OCI-LY1 (cell line): ENCODE measurements around the gene GRK6.

Experiments used
- EZH2 ChIP-seq: fragments of 200-600 bp; sonication (generic), shearing (Covaris generic); IDR thresholded peaks from 2 replicates; pipeline ENCODE4 v1.8.0; 2017; ENCODE audit warnings: borderline replicate concordance, mixed run types, mild to moderate bottlenecking, antibody characterized with exemption, low read length, moderate library complexity, mixed read lengths
- TF ChIP-seq, protein P1 (sequence below): fragments of 200-600 bp; sonication (generic), shearing (Covaris generic); IDR thresholded peaks from 2 replicates; pipeline ENCODE4 v1.5.1; 2017; ENCODE audit warnings: mild to moderate bottlenecking, antibody characterized with exemption, low read length, moderate library complexity, mixed read lengths

DNA sequence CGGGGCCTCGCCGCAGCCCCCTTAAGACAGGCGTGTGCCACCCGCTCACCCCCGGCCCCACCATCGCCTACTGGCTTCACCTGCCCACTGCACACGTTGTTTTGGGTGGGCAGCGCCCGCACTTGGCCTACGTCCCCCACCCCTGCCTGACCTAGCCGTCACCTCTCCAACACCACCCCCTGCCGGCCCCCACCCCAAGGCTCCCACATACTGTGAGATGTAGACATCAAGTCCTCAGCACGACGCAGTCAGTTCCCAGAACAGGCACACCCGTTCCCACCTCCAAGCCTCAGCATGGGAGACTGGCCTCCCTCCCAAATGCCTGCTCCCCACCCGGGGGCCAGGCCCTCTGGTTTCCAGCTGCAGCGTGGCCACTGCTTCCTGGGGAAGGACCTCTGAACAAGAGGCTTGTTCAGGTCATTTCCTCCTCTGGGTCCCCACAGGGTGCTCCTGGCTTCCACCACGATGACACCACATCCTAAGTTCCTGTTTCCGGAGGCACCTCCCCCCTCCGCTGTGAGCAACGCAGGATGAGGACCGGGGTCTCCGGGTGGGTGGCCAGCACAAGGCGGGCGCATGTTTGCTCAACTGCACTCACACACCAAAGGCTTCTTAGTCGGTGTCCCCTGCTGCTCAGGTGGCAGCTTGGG lies 35.7 kb downstream of the GRK6 start:
- TF ChIP-seq, protein P1, sequence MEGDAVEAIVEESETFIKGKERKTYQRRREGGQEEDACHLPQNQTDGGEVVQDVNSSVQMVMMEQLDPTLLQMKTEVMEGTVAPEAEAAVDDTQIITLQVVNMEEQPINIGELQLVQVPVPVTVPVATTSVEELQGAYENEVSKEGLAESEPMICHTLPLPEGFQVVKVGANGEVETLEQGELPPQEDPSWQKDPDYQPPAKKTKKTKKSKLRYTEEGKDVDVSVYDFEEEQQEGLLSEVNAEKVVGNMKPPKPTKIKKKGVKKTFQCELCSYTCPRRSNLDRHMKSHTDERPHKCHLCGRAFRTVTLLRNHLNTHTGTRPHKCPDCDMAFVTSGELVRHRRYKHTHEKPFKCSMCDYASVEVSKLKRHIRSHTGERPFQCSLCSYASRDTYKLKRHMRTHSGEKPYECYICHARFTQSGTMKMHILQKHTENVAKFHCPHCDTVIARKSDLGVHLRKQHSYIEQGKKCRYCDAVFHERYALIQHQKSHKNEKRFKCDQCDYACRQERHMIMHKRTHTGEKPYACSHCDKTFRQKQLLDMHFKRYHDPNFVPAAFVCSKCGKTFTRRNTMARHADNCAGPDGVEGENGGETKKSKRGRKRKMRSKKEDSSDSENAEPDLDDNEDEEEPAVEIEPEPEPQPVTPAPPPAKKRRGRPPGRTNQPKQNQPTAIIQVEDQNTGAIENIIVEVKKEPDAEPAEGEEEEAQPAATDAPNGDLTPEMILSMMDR: no peak
- no peak for TF ChIP-seq EZH2
